Islet precursor cell (in vitro differentiated cells): Measurements from ENCODE around the gene AKAP1.

ENCODE experiments used
- DNase-seq: peaks from one replicate; pipeline ENCODE4 v3.0.0-alpha.2; 2018

Gene AKAP1

GRCh38 chr17:57106107-57106835 is 21.2 kb downstream of the AKAP1 start:
- DNase-seq: peak; percentile 82

GRCh38 chr17:57106836-57107497 is 21.9 kb downstream of the AKAP1 start:
- no peak for DNase-seq

GRCh38 chr17:57107498-57108101 is 22.6 kb downstream of the AKAP1 start:
- peak; percentile 93 for DNase-seq

DNA sequence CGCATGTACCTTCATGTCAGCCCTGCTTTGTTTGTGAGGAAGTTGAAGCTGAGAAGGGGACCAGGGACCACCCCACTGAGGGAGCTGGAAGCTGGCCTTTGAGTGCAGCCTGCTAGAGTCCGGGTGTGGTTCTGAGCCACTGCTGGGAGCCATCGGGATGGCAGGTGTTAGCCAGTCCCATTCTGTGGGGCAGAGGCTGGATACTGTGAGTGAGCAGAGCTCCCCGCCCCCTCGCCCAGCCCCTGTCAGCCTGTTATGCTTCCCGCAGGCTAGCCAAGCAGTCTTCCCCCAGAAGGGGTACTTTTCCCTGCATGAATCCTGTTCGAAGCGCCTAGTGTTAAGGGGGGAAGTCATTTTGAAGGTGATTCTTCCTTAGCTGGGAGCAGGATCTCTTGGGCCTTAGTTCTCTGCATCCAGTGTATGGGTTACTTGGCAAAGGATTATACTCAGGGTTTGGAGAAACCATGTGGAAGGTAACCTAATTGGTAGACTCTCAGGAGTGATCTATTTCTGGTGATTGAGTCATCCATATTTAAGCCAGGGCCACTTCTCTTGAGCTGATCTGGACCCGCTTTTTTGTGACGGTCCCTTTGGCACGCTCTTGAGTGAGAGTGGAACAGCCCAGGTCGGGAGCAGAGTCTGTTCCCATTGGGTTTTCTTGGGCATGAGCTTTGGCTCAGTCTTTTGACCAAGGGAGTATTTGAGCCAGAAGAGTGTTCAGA is 23.8 kb downstream of the AKAP1 start:
- DNase-seq: no peak

DNA sequence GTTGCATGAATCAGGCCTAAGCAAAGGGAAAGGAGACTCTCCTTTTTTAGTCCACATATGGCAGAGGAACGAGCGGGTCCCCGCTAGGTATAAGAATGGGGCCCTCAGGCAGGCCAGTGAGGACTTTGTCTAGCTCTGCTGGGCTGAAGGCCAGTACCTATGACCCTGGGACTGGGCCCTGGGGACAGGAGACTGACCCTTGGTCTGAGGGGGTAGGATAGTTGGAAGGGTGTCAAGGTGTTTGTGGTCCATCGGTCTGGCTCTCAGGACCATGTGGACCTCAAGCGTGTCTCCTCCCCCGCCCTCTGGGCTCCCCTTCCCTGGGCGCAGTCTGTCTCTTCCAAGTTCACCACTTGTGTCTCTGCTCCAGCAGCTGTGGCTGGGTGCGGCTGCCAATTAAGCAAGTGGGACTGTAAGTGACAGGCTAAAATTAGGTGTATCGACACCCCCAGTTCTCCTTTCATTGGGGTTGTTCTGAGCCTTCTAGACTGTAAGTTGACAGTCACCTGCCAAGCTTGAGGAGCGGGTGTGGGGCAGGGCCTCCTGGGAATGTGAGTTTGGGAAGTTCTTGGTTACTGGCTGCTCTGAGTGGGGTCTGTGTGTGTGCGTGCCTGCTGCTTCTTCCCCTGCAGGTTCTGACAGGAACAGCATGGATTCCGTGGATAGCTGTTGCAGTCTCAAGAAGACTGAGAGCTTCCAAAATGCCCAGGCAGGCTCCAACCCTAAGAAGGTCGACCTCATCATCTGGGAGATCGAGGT is 24.5 kb downstream of the AKAP1 start:
- peak; percentile 87 for DNase-seq

DNA sequence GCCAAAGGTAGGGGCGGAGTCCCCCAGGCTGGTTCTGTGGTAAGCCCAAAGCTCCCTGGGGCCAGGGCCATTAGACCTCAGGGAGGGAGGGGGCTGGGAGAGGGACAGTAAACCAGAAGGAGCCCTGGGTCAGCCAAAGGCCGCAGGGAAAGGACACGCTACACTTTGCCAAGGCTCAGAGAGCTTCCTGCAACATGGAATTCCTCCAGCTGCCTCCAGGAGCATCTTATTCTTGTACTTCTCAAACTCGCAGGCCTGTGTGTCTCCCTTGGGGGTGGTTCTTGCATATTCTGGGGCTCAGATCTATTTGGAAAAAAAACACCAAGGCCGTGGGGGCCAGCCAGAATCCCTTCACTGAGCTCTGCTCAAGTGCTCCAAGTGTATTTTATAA is 25.1 kb downstream of the AKAP1 start:
- no peak for DNase-seq

DNA sequence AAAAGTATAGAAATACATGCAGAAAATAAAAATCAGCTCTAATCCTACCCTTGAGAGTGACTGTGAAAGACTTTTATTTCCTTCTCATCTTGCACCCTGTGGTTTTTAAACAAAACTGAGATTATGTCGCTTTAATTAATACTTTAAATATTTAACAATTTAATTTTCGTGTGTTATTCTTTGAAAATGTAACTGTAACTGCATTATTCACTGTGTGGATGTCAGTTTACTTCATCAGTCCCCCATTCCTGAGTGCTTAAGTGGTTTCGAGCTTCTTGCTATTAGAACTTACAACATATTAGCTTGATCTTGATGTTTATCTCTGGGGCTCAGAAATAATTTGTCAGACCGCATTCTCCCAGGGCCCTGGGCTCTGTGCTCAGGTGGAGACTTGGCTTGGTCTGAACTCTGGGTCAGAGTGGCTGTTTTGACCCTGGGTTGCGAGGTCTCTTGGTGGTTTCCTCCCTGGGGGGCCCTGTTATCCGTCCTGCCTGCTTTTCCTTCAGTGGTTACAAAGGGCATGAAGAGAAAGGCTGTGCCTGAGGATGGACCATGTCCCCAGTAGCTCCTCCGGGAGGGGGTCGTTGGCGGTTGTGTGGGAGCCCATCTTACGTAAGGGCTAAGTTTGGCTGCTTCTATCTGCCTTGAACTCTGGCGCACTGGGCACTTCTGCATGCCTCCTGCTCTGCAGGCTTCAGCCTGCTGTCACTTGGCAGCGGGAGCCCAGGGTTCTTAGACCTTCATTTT is 25.7 kb downstream of the AKAP1 start:
- DNase-seq: no peak

GRCh38 chr17:57111386-57111785 is 26.3 kb downstream of the AKAP1 start:
- DNase-seq: no peak

GRCh38 chr17:57113011-57113410 is 28.0 kb downstream of the AKAP1 start:
- no peak for DNase-seq

GRCh38 chr17:57113656-57114055 is 28.6 kb downstream of the AKAP1 start:
- DNase-seq: no peak

- DNase-seq: peak; percentile 85
Observed at GRCh38 chr17:57114085-57114673, 29.1 kb downstream of the AKAP1 start.

DNA sequence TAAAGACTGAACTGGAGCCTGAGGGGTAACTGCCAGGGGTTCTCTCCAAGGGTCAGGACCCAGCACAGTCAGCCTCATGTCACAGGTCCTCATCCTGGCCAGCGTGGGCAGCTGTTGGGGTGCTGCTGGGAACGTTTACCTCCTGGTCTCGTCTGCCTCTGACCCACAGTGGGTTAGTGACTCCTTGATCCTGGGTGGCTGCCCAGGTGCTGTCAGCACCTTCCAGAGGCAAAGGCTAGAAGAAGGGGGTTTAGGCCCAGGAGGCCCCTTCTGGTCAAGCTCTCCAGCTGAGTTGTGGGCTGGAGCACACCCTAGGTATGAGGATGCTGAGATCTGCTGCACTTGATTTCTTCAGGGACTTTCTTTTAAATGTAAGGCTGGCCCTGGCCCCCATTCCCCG is 30.3 kb downstream of the AKAP1 start:
- DNase-seq: no peak

DNA sequence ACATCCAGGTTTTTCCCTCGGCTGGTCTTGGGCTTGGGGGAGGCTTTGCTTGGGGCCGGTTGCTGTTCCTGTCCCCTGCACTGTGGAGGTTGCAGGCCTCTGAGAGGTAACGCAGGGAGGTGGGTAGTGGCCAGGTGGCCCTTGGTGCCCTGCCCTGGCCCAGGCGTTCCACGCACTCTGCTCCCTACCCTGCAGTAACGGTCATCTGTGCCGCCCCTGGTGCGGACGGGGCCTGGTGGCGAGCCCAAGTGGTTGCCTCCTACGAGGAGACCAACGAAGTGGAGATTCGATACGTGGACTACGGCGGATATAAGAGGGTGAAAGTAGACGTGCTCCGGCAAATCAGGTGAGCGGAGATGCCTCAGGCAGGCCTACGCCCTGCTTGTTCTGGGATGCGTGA is 30.9 kb downstream of the AKAP1 start:
- DNase-seq: no peak

- no peak for DNase-seq
Observed at GRCh38 chr17:57117798-57118197, 32.8 kb downstream of the AKAP1 start.

DNA sequence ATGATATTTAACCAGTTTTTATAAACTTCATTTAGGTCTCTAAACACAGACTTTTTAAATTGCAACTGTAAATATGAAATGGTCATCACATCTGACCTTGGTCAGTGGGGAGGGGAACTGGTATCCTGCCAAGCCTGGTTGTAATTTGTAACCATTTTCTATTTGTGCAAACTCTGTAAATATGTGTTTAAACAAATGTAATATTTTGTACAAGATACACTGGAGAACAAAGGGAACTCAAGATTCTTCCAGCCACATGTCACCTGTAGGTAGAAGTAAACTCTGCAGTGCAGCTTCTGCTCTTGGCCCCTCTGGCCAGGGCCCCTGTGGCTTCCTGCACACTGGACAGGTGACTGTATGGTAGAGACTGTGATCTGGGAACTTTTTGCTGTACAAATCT is 35.8 kb downstream of the AKAP1 start:
- no peak for DNase-seq

- peak; percentile 85 for DNase-seq
Observed at GRCh38 chr17:57121308-57122042, 36.4 kb downstream of the AKAP1 start.

DNA sequence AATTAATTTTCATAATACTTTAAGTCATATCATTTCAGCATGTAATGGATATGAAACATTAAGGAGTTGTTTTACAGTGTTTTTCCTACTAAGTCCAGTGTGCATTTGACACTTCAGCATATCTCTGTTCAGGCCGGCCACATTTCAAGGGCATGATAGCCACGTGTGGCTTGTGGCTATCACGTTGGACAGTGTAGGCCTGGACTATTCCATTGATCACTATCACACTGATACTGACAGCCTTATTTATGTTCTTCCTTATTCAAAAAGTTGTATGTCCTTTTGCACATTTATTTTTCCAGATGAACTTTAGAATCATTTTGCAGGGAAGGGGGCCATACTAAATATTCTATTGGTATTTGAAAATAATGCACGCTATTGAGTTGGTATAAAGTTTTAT is 39.0 kb downstream of the AKAP1 start:
- no peak for DNase-seq

DNA sequence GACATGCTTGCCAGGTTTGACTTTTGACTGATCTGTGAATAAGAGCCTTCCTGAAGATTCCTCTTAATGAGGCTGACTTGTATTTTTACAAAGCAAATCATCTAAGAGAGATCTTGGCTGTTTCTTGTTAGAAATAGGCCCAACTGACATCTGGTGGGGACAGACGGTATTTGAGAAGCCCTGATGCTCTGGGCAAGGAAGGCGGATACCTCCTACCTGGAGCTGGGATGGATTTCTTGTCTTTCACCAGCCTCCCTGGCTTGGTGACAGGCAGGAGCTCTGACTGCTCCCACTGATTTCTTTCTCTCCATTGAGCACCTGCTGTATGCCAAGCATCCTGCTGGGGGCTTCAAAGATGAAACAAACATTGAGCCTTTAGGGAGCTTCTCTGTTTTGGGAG is 40.4 kb downstream of the AKAP1 start:
- no peak for DNase-seq

GRCh38 chr17:57125866-57126265 is 40.8 kb downstream of the AKAP1 start:
- DNase-seq: no peak

GRCh38 chr17:57130708-57131461 is 45.8 kb downstream of the AKAP1 start:
- DNase-seq: peak; percentile 90
